Measurements from ENCODE around the gene FMOD.

FMOD gene

DNA sequence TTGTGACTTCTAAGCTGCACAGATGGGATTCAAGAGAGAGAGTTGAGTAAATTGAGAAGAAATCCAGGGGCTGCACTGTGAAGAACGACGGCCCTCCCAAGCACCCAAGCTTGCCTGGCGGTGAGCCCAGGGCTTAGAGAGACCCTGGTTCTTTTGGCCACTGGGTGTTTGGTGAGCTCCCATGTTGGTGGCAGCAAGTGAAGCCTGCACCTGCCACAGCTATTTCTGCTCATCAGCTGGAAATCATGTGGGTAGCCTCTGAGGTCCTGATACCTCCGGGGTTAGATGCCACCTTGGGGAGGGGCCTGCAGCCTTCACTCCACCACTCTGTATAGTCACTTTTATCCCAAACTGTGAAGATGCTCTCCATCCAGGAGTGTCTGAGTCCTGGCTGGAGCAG, 51.8 kb downstream of the FMOD start:
- H3K36me3 ChIP-seq (ENCODE audit: control insufficient read depth, insufficient read depth, low read length): no peaks in the 10 kb centered on the region
- no peaks in the 10 kb centered on the region for H3K4me1 ChIP-seq (ENCODE audit: control insufficient read depth, insufficient read depth, low read length)
- no peak overlapping the region for H3K27ac ChIP-seq (ENCODE audit: insufficient read depth, low read depth, low read length, poor library complexity, severe bottlenecking)
- no peak overlapping the region for H3K4me3 ChIP-seq (ENCODE audit: insufficient read depth, low read depth, low read length)
- WGBS, 2 experiments: 84 to 88% methylated on average over 4 of the region's 4 CpGs
- peaks cover 26% of the 10 kb centered on the region for H3K27me3 ChIP-seq (ENCODE audit: control insufficient read depth, insufficient read depth, low read length, poor library complexity, severe bottlenecking)
- no peaks in the 10 kb centered on the region for H3K9me3 ChIP-seq (ENCODE audit: control insufficient read depth, low read length)

- Histone ChIP-seq H3K9me3 (ENCODE audit: control insufficient read depth, low read length) (no peaks in the 10 kb centered on the region), H3K4me1 (ENCODE audit: control insufficient read depth, insufficient read depth, low read length) (peaks cover under 1% of the 10 kb centered on the region), H3K27ac (ENCODE audit: insufficient read depth, low read depth, low read length, poor library complexity, severe bottlenecking) (no peak overlapping the region), H3K4me3 (ENCODE audit: insufficient read depth, low read depth, low read length) (no peak overlapping the region), H3K27me3 (ENCODE audit: control insufficient read depth, insufficient read depth, low read length, poor library complexity, severe bottlenecking) (peaks cover 4% of the 10 kb centered on the region), H3K36me3 (ENCODE audit: control insufficient read depth, insufficient read depth, low read length) (no peaks in the 10 kb centered on the region)
- 89 to 92% methylated on average over 7 of the region's 7 CpGs for WGBS, 2 experiments
Measured at GRCh38 chr1:203296460-203297073, 54.4 kb downstream of the FMOD start.

- Histone ChIP-seq H3K9me3 (ENCODE audit: control insufficient read depth, low read length) (no peaks in the 10 kb centered on the region), H3K27ac (ENCODE audit: insufficient read depth, low read depth, low read length, poor library complexity, severe bottlenecking) (no peak overlapping the region), H3K36me3 (ENCODE audit: control insufficient read depth, insufficient read depth, low read length) (no peaks in the 10 kb centered on the region), H3K4me1 (ENCODE audit: control insufficient read depth, insufficient read depth, low read length) (peaks cover 9% of the 10 kb centered on the region), H3K27me3 (ENCODE audit: control insufficient read depth, insufficient read depth, low read length, poor library complexity, severe bottlenecking) (no peaks in the 10 kb centered on the region), H3K4me3 (ENCODE audit: insufficient read depth, low read depth, low read length) (no peak overlapping the region)
- WGBS, 2 experiments: 75 to 80% methylated on average over 1 of the region's 1 CpG
Measured at GRCh38 chr1:203295796-203296195, 55.1 kb downstream of the FMOD start.

GRCh38 chr1:203291201-203292096, 59.5 kb downstream of the FMOD start:
- no peaks in the 10 kb centered on the region for H3K27me3 ChIP-seq (ENCODE audit: control insufficient read depth, insufficient read depth, low read length, poor library complexity, severe bottlenecking)
- H3K9me3 ChIP-seq (ENCODE audit: control insufficient read depth, low read length): no peaks in the 10 kb centered on the region
- H3K4me1 ChIP-seq (ENCODE audit: control insufficient read depth, insufficient read depth, low read length): peaks cover 45% of the 10 kb centered on the region
- no peaks in the 10 kb centered on the region for H3K36me3 ChIP-seq (ENCODE audit: control insufficient read depth, insufficient read depth, low read length)
- WGBS, 2 experiments: 91% methylated on average over 17 of the region's 17 CpGs
- H3K27ac ChIP-seq (ENCODE audit: insufficient read depth, low read depth, low read length, poor library complexity, severe bottlenecking): no peak overlapping the region
- H3K4me3 ChIP-seq (ENCODE audit: insufficient read depth, low read depth, low read length): no peak overlapping the region

All from ectodermal cell (in vitro differentiated cells).